Ascending aorta (tissue), 2 donors: Measurements from ENCODE around the gene MYLK2. TPM values are rescaled to one million over a fixed set of nuclear protein-coding genes. Genes with fewer than 3 reads are reported as not detected.

Experiments
- DNase-seq, 2 donors: peaks; one replicate each; pipeline ENCODE4 v3.0.0-alpha.2; 2019; ENCODE audit warnings: low spot score in 2 of 2
- H3K27ac ChIP-seq, 2 donors: fragments of 200-600 bp; sonication (generic); one replicate each; pipeline ENCODE4 v1.5.1; 2016 to 2017; ENCODE audit warnings: mild to moderate bottlenecking in 1 of 2
- H3K27me3 ChIP-seq: fragments of 200-600 bp; sonication (generic); one replicate; pipeline ENCODE4 v1.5.1; 2017
- H3K36me3 ChIP-seq, 2 donors: fragments of 200-600 bp; sonication (generic); one replicate each; pipeline ENCODE4 v1.5.1; 2016
- H3K4me1 ChIP-seq, 2 donors: fragments of 200-600 bp; sonication (generic); one replicate each; pipeline ENCODE4 v1.5.1; 2016 to 2017; ENCODE audit warnings: mild to moderate bottlenecking in 1 of 2
- H3K4me3 ChIP-seq, 2 donors: fragments of 200-600 bp; sonication (generic); one replicate each; pipeline ENCODE4 v1.5.1; 2016 to 2017; ENCODE audit warnings: mild to moderate bottlenecking in 1 of 2
- H3K9me3 ChIP-seq, 2 donors: fragments of 200-600 bp; sonication (generic); one replicate each; pipeline ENCODE4 v1.5.1; 2016
- intact Hi-C: fragments of 100-400 bp; cut with DNase I; formaldehyde crosslinking; loops from one replicate; pipeline ENCODE4 v1.15.1; 2023
- total RNA-seq: library from RNA; depleted of rRNA; stranded (reverse); fragments of >200 nt; gene quantifications from one replicate; pipeline ENCODE4 v1.1.0, GENCODE V29; 2016
- TF ChIP-seq, protein P1 (sequence below), 3 experiments: fragments of 200-600 bp in 2 of 3; fragments of 450-650 bp in 1 of 3; sonication (generic) in 2 of 3; IDR thresholded peaks; one replicate each; pipeline ENCODE4 v1.5.1; 2016 to 2019; ENCODE audit warnings: antibody characterized with exemption in 3 of 3, mild to moderate bottlenecking in 1 of 3, moderate library complexity in 1 of 3

Gene MYLK2
- total RNA-seq, 1 donor from 2014 or later = not detected

DNA sequence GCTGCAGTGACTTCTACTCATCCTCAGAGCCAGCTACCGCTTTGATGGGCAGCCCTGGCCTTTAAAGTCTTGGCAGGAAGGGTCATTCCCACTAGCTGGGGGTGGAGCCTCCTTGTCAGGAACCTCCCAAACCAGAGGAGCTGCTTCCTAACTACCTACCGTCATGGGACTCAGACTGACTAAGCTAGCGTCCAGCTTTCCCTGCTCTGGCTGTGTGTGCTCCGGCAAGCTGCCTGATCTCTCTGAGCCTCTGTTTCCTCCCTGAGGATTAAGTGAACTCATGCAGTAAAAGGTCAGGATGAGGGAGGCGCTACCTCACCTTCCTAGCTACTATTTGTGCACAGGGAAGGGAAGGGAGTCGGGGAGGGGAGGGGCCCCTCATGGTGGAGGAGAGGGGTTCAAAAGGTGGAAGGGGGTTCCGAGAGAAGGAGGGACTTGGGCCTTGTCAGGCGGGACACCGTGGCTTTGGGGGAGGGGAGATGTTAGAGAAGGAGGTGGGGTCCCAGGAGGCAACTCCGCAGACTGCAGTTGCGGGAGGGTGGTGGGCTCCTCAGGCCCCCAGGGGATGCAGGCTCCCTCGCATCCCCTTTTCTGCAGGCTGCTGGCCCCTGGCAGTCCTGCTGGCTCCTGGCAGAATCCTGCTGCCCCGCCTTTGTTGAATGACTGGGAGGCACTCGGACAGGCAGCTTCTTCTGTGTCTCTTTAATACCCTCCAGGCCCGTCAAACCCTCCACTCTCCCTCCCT, 41.4 kb downstream of the MYLK2 start:
- peak in 1 of 2 donors; percentile 63 for DNase-seq

DNA sequence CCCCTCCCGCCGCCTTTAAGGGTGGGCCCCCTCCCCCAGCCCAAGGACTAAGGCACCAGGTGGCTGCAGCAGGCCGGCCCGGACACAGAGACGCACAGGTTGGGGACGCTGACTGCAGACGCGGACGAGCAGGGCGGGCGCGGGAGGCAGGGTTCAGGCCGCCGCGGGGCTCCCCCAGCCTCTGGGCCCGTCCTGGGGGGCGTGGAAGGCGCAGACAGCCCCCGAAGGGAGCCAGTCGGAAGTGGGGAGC, 41.9 kb downstream of the MYLK2 start:
- Histone ChIP-seq H3K36me3 (no peaks in the 10 kb centered on the region), H3K4me3 (peak overlapping the region; percentile 58 to 69), H3K27me3 (no peaks in the 10 kb centered on the region), H3K27ac (no peak overlapping the region), H3K4me1 (peaks cover 9 to 10% of the 10 kb centered on the region in 2 donors), H3K9me3 (no peaks in the 10 kb centered on the region)
- DNase-seq = peak in 1 of 2 donors; percentile 60
- TF ChIP-seq, protein P1, sequence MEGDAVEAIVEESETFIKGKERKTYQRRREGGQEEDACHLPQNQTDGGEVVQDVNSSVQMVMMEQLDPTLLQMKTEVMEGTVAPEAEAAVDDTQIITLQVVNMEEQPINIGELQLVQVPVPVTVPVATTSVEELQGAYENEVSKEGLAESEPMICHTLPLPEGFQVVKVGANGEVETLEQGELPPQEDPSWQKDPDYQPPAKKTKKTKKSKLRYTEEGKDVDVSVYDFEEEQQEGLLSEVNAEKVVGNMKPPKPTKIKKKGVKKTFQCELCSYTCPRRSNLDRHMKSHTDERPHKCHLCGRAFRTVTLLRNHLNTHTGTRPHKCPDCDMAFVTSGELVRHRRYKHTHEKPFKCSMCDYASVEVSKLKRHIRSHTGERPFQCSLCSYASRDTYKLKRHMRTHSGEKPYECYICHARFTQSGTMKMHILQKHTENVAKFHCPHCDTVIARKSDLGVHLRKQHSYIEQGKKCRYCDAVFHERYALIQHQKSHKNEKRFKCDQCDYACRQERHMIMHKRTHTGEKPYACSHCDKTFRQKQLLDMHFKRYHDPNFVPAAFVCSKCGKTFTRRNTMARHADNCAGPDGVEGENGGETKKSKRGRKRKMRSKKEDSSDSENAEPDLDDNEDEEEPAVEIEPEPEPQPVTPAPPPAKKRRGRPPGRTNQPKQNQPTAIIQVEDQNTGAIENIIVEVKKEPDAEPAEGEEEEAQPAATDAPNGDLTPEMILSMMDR (IDR thresholded peaks at IDR 0.05) = no peak
- intact Hi-C loops = loop anchor here (5.0 kb wide), 1 partner anchor 56 kb away; no protein-coding TSS in a partner anchor

More for the DNA sequence above, 41.4 kb downstream of the MYLK2 start:
- Histone ChIP-seq H3K4me3 (peak overlapping the region; percentile 58 to 69), H3K4me1 (peaks cover 9 to 10% of the 10 kb centered on the region in 2 donors), H3K9me3 (no peaks in the 10 kb centered on the region), H3K27me3 (no peaks in the 10 kb centered on the region), H3K36me3 (no peaks in the 10 kb centered on the region), H3K27ac (no peak overlapping the region)
- intact Hi-C loops = loop anchor here (5.0 kb wide), 1 partner anchor 57 kb away; no protein-coding TSS in a partner anchor
- TF ChIP-seq, protein P1 (IDR thresholded peaks at IDR 0.05) = no peak

DNA sequence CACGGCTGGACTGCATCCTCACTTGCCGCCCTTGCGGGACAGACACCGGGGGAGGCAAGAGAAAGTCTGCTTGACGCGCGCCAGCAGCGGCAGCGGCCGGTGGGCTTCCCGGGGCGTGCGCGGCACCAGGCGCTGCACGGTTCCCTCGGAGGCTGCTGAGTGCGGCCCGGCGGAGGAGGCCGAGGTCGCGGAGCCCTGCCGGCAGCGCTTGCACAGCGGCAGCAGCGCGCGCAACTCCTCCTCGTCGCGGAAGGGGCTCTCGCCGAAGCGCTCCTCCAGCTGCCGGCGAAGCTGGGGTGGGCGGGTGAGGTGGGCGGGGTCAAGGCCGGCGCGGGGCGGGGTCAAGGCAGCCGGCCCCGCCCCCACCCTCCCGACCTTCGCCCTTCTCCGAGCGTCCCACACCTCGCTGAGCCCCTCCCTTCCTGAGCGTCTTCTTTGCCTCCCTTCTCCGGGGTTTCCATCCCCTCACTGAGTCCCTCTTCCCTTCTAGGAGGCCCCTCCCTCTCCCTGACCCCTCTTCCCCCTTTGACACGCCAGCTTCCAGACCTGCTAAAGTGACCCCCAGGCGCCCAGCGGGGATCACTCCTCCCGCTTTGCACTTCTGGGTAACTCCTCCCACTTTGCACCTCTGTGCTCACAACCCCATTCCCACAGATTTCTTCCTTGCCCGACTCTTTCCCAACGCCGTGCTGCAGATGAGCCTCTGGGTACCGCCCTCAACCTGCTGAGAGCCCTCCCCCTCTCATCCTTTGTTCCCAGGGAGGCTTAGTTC, 42.4 kb downstream of the MYLK2 start:
- intact Hi-C loops = loop anchor here (5.0 kb wide), 1 partner anchor 56 kb away; no protein-coding TSS in a partner anchor
- peak in 1 of 2 donors; percentile 63 for DNase-seq
- H3K4me1 ChIP-seq = peaks cover 9 to 10% of the 10 kb centered on the region in 2 donors
- H3K36me3 ChIP-seq = no peaks in the 10 kb centered on the region
- no peaks in the 10 kb centered on the region for H3K27me3 ChIP-seq
- TF ChIP-seq, protein P1 (IDR thresholded peaks at IDR 0.05) = no peak
- no peaks in the 10 kb centered on the region for H3K9me3 ChIP-seq
- peak overlapping the region; percentile 58 to 69 for H3K4me3 ChIP-seq
- H3K27ac ChIP-seq = no peak overlapping the region

DNA sequence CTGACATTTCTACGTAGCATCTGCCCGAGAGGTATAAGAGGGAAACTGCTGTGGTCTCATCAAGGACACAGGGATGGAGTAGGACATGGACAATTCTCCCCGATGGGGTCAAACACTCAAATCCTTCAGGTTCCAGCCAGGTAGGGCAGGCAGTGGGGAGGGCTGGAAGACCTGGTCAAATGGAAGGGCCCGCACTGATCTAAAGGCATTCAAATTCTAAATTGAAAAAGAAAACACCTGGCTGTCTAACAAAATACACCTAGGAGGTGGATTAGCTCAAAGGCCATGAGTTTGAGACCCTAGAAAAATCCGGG, 43.0 kb downstream of the MYLK2 start:
- Histone ChIP-seq H3K4me1 (peaks cover 9 to 10% of the 10 kb centered on the region in 2 donors), H3K4me3 (no peak overlapping the region), H3K9me3 (no peaks in the 10 kb centered on the region), H3K27me3 (no peaks in the 10 kb centered on the region), H3K27ac (no peak overlapping the region), H3K36me3 (no peaks in the 10 kb centered on the region)
- intact Hi-C loops = loop anchor here (5.0 kb wide), 1 partner anchor 55 kb away; no protein-coding TSS in a partner anchor
- TF ChIP-seq, protein P1 (IDR thresholded peaks at IDR 0.05) = no peak
- DNase-seq = no peak

DNA sequence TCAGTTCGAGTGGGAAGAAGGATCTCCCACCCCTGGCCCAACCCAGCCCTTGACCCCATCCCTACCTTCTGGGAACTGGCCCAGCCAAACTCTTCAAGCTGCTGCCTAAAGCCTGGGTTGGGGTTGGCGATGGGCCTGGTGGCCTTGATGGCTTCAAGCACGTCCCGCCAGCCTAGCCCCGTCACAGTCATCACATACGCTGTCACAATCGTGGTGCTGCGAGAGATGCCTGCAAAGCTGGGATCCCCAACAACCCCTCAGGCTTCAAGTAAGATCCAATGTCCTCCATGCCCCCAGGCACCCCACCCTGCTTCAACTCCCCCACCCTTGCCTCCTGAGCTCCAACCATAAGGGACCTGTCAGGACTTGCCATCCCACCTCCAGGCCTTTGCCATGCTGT, 43.4 kb downstream of the MYLK2 start:
- Histone ChIP-seq H3K4me1 (peaks cover 9 to 10% of the 10 kb centered on the region in 2 donors), H3K27ac (no peak overlapping the region), H3K4me3 (no peak overlapping the region), H3K36me3 (no peaks in the 10 kb centered on the region), H3K9me3 (no peaks in the 10 kb centered on the region), H3K27me3 (no peaks in the 10 kb centered on the region)
- peak in 1 of 2 donors; percentile 58 for DNase-seq
- TF ChIP-seq, protein P1 (IDR thresholded peaks at IDR 0.05) = no peak
- intact Hi-C loops = loop anchor here (5.0 kb wide), 1 partner anchor 55 kb away; no protein-coding TSS in a partner anchor
